ENCODE data around the gene GPR141.

- TF ChIP-seq PBX3 (IDR thresholded peaks at IDR 0.05): no peak
- no peak for TF ChIP-seq FOSL2 (IDR thresholded peaks at IDR 0.05)
- no peak for TF ChIP-seq FOSL2 (CRISPR knock-in tag; IDR thresholded peaks at IDR 0.05)
- no peak for TF ChIP-seq FOSB (CRISPR knock-in tag; IDR thresholded peaks at IDR 0.05)
- no peak for TF ChIP-seq CTCF (IDR thresholded peaks at IDR 0.05)
- no peak for TF ChIP-seq POLR2A (IDR thresholded peaks at IDR 0.05; ENCODE audit: low read length)
- no peak for TF ChIP-seq TP53 (CRISPR knock-in tag; IDR thresholded peaks at IDR 0.05)
- TF ChIP-seq CEBPB (IDR thresholded peaks at IDR 0.05): no peak
- TF ChIP-seq CBX8 (IDR thresholded peaks at IDR 0.05): no peak
- TF ChIP-seq MAX (IDR thresholded peaks at IDR 0.05): no peak
- TF ChIP-seq REST (IDR thresholded peaks at IDR 0.05): no peak
- no peak for TF ChIP-seq ELK1 (IDR thresholded peaks at IDR 0.05; ENCODE audit: low read depth, low read length)
- no peak for TF ChIP-seq EP300 (IDR thresholded peaks at IDR 0.05)
- TF ChIP-seq USF2 (IDR thresholded peaks at IDR 0.05): no peak
Measured at GRCh38 chr7:37660614-37661013, 23.0 kb upstream of the GPR141 start.
